ENCODE data around the gene SLC25A21.

DNA sequence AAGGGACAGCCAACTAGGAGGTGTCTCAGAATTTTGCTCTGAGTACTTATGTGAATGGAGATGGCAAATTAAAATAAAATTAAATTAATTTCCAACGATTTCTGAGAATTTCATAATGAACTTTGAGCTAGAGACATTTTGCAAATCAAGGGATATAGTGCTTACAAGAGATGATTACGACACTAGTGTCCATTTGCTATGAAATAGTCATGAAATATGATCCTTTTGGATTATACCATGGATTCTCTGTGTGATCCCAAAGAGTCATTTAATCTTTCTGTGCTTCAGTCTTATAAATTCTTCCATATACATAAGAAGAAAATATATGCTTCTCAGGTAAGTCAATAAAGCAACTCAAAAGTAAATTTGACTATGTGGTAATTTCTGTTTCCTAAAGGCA, 240.6 kb downstream of the SLC25A21 start:
- TF ChIP-seq, protein P1, sequence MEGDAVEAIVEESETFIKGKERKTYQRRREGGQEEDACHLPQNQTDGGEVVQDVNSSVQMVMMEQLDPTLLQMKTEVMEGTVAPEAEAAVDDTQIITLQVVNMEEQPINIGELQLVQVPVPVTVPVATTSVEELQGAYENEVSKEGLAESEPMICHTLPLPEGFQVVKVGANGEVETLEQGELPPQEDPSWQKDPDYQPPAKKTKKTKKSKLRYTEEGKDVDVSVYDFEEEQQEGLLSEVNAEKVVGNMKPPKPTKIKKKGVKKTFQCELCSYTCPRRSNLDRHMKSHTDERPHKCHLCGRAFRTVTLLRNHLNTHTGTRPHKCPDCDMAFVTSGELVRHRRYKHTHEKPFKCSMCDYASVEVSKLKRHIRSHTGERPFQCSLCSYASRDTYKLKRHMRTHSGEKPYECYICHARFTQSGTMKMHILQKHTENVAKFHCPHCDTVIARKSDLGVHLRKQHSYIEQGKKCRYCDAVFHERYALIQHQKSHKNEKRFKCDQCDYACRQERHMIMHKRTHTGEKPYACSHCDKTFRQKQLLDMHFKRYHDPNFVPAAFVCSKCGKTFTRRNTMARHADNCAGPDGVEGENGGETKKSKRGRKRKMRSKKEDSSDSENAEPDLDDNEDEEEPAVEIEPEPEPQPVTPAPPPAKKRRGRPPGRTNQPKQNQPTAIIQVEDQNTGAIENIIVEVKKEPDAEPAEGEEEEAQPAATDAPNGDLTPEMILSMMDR (IDR thresholded peaks at IDR 0.05 in 8 of 11, conservative IDR thresholded peaks at IDR 0.05 in 3 of 11), result no peak
- no peak for TF ChIP-seq POLR2A (IDR thresholded peaks at IDR 0.05)
